Measurements from ENCODE around the gene SDK2. TPM values are rescaled to one million over a fixed set of nuclear protein-coding genes. Genes with fewer than 3 reads are reported as not detected.

Gene SDK2
- total RNA-seq, 1 experiment from 2014 or later: 0.30 TPM

DNA sequence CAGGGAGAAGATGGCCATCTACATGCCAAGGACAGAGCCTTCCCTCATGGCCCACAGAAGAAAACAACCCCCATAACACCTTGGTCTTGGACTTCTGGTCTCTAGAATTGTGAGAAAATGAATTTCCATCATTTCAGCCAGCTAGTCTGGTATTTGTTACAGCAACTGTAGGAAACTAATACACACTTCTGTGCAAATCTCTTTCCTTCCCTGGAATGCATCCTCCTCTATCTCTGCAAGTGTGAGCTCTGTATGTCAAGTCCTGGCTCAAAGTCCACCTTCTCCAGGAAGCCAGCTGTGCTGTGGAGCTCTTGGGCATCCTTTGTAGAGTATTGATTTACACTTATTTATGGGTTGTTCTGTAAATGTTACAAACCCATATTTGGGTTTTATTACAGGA lies 89.7 kb downstream of the SDK2 start:
- DNase-seq (ENCODE audit: low read depth): no peak

DNA sequence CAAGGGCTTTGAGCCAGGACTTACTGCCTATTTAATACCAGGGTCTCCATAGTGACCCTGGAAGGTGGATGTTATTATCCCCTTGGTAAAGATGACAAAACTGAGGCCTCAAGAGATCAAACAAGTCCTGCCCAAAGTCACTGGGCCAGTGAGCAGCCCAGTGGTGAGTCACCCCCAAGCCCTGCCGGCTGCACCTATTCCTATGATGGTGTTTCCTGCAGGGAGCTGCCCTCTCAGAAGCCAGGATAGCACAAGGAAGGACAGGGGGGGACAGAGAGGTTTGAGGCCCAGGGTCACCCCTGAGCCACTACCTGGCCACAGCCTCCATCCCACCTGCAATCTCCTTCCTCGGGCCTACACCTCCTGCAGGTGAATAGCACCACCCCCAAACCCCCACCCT lies 90.9 kb downstream of the SDK2 start:
- DNase-seq (ENCODE audit: low read depth): no peak

- DNase-seq (ENCODE audit: low read depth): no peak
Measured at GRCh38 chr17:73552300-73553048, 91.8 kb downstream of the SDK2 start.

DNA sequence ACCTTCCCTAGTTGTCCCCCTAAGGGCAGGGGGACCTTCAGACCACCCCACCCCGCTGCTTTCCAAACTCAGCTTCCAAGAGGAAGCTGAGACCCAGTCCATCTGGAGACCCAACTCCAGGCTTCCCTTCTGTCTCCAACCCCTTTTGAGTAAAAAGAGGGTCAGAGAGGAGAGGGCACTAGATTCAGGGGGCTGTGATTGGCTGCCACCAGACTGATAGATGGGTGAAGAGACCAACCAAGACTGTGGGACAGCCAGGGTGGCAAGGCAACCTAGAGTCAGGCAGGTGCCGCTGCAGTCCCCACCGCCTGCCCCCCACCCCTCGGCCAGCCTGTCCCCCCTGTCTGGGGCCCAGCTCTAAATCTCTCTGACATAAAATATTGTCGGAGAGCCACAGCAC lies 92.5 kb downstream of the SDK2 start:
- no peak for DNase-seq (ENCODE audit: low read depth)

GRCh38 chr17:73551144-73551543 lies 93.1 kb downstream of the SDK2 start:
- DNase-seq (ENCODE audit: low read depth): no peak

GRCh38 chr17:73550556-73550955 lies 93.7 kb downstream of the SDK2 start:
- DNase-seq (ENCODE audit: low read depth): no peak

DNA sequence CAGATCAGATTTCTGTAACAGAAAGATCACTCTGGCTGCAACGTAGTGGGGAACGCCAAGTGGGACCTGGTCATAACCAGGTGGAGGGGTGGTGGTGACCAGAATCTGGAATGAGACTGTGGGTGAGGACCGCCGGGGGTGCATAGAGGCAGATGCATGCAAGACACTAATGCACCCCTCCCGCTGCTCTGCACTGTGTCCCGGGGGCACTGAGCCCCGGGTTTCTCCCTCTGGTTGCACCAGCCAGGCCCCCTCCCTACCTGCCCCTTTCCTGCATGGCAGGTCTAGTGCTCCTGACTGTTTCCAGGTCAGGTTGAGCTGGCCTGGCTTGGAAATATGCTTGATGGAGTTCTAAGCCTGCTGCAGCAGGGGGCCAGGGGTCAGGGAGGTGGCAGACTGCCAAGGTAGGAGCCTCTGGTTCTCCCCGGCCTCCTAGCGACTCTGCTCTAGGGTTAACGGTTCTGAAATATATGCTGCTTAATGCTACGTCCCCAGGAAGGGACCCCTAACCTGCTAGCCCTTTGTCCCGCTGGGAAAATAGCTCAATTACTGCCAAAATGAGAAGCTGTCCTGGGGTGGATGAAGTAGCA lies 94.3 kb downstream of the SDK2 start:
- DNase-seq (ENCODE audit: low read depth): no peak

DNA sequence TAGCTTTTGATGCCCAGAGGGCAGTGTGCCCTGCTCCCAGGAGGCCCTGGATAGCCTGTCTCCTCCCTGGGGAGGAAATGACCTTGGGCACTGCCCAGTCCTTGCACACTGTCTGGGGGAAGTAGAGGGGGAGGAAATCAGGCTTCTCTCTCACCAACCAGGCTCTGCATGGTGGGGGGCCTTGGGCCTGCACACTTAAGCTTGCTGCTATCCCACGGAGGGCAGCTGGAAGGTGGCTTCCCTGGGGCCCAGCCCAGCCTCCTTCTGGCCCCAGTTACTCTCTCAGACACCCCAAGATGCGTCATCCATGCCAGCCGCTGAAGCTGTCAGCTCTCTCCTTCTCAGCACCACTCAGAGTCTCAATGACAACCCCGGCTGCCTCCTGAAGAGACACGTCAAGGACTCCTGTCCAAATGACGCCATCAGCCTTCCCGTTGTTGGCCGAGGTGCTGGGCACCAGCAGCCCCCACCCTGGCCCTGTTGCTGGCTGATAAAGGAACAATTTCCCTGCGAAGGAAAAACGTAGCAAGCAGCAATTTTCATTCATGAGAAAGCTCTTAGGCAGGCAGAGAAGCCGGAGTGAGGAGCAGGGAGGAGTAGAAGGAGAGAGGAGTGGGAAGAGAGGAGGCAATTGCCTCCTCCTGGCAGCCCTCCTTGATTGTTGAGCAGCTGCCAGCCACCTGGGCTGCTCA lies 95.5 kb downstream of the SDK2 start:
- DNase-seq (ENCODE audit: low read depth): no peak

DNA sequence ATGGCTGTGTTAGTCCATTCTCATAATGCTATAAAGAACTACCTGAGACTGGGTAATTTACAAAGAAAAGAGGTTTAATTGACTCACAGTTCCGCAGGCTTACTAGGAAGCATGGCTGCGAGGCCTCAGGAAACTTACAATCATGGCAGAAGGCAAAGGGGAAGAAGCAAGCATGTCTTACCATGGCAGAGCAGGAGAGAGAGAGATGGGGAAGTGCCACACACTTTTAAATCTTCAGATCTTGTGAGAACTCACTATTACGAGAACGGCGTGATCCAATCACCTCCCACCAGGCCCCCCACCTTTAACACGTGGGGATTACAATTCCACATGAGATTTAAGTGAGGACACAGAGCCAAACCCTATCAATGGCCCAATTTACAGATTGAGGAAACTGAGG lies 96.5 kb downstream of the SDK2 start:
- DNase-seq (ENCODE audit: low read depth): no peak

GRCh38 chr17:73546770-73547536 lies 97.3 kb downstream of the SDK2 start:
- peak; percentile 3 for DNase-seq (ENCODE audit: low read depth)

GRCh38 chr17:73546114-73546513 lies 98.1 kb downstream of the SDK2 start:
- DNase-seq (ENCODE audit: low read depth): no peak

- no peak for DNase-seq (ENCODE audit: low read depth)
Measured at GRCh38 chr17:73545109-73546032, 98.9 kb downstream of the SDK2 start.

- no peak for DNase-seq (ENCODE audit: low read depth)
Measured at GRCh38 chr17:73544333-73544732, 99.9 kb downstream of the SDK2 start.

GRCh38 chr17:73542323-73542722 lies 101.9 kb downstream of the SDK2 start:
- DNase-seq (ENCODE audit: low read depth): no peak

DNA sequence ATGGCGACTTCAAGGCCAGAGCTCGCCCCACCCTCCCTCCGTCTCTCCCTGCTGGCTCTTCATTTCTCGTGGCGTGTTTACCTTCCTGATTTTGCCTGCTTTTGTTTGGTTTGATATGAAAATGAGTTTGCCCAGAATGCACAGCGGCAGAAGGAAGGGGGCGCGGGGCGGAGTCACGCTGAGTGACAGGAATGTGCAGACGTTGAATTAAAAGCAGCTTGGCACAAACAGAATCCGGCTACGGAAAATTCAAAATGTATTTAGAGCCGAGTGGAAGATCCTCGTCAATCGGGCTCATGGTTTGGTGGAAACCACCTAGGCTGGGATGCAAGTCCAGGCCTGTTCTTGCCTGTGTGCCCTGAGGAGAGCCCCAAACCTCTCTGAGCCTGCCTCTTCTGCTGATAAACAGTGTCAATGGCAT lies 102.7 kb downstream of the SDK2 start:
- DNase-seq (ENCODE audit: low read depth): no peak

GRCh38 chr17:73541111-73541510 lies 103.1 kb downstream of the SDK2 start:
- no peak for DNase-seq (ENCODE audit: low read depth)

- no peak for DNase-seq (ENCODE audit: low read depth)
Measured at GRCh38 chr17:73539166-73539565, 105.1 kb downstream of the SDK2 start.

DNA sequence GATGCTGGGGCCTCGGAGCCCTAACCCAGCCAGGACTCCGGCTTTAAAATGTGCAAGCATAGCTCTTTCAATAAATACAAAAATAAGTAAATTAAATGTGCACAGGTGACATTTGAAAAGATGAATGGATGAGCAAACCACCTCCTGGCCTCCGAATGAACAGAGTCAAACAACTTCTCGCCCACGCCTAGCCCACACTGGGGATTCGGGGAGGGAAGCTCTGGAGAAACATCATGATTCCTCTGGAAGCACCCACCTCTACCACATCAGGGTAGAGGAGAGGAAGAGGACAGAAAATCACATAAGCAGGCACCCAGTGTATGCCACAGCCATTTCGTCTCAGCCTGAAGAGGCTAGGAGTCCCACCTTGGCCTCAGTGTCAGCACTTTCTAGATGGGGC lies 105.8 kb downstream of the SDK2 start:
- no peak for DNase-seq (ENCODE audit: low read depth)

DNA sequence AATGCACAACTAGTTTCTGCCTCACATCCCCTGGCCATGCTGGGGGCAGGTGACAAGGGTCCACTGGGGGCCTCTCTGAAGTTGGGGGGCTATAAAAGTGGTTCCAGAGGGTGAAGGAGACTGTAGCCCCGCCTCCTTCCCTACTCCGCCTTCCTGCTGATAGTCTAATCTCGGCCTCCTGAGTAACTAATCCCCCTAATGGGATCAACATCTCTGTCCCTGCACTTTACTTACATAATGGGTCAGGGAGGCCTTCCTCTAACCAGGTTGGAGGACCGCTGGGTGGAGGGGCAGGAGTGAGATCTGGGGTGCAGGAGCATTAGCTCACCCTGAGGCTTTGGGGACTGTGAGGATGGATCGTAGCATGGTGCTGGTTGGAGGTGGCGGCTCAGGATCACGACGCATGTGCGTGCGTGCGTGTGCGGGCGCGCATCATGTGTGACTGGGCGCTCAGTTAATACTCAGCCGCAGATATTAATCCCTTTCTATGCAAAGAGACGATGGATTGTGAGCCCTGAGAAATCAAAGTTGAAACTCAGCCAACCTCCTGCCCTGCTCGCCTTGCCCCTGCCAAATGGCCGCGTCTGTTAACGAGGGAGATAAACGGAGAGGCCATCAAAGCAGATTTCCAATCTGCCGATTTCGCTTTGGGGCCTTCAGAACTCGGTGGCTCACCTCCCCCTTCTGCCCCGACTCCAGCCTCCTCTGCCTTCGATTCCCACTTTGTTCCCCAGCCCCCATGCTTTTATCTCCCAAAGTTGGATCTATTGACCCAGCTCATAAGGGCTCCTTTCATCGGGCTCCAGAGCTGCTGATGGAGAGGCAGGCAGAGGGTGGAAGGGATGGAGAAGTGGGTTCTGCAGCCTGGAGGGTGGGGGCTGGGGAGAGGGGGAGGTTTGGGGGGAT lies 107.3 kb downstream of the SDK2 start:
- no peak for DNase-seq (ENCODE audit: low read depth)

DNA sequence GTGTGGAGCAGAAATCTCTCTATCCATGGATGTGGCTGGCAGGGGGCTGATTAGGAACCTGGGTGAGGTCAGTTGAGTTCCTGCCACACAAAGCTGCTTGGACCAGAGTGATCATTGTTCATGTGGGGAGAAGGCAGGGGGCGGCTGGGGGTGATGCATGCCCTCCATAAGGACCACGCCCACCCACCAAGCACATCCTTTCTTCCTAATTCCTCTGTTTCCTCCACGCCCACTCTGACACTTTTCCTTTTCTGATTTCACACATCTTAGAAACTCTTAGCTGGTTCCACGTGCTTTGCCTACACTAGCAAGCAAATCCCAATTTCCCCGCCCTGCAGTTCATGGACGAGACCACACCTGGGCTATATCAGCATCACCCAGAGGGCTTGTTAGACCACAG lies 108.5 kb downstream of the SDK2 start:
- no peak for DNase-seq (ENCODE audit: low read depth)

All from M059J (cell line).